Suppressor macrophage treated with lipopolysaccharide for 1 hour (primary cell): ENCODE results near the gene NR5A1.
A peak's percentile ranks its signal among the peaks of the same experiment; 100 is the strongest.

Source experiments
- DNase-seq, 3 donors: peaks; one replicate each; pipeline ENCODE4 v3.0.0-alpha.2; 2020 to 2022

Gene NR5A1

DNA sequence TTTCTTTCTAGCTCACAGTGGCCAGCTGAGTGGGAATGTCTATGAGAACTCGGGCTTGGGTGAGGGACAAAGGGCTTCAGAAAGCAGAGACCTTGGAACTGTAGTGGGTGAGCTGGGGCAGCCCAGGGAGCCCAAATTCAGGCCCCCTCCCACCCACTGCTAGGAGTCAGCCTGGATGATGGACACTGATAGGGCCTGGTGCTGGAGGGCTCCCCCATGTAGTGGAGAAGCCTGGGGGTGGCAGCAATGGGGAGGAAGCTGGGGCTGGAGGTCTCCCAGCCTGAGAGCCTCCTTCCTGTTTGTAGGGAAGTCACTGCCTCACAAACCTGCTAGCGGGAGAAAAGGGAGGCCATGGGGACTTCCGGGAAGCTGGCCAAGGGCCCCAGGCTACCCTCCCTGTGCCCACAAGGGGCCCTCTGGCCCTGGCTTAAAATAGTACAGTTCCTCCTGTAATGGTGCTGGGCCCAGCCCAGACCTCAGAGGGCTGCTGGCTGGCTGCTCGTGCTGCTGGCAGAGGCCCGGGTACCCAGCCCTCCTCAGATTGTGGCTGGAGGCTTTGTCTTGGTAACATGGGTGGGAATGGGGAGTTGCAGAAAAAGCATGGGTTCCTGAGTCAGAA is 6.3 kb upstream of the NR5A1 start:
- peak in 1 of 3 donors; percentile 13 for DNase-seq

- DNase-seq = no peak
These were observed 5.6 kb upstream of the NR5A1 start for GRCh38 chr9:124512806-124513204.

DNA sequence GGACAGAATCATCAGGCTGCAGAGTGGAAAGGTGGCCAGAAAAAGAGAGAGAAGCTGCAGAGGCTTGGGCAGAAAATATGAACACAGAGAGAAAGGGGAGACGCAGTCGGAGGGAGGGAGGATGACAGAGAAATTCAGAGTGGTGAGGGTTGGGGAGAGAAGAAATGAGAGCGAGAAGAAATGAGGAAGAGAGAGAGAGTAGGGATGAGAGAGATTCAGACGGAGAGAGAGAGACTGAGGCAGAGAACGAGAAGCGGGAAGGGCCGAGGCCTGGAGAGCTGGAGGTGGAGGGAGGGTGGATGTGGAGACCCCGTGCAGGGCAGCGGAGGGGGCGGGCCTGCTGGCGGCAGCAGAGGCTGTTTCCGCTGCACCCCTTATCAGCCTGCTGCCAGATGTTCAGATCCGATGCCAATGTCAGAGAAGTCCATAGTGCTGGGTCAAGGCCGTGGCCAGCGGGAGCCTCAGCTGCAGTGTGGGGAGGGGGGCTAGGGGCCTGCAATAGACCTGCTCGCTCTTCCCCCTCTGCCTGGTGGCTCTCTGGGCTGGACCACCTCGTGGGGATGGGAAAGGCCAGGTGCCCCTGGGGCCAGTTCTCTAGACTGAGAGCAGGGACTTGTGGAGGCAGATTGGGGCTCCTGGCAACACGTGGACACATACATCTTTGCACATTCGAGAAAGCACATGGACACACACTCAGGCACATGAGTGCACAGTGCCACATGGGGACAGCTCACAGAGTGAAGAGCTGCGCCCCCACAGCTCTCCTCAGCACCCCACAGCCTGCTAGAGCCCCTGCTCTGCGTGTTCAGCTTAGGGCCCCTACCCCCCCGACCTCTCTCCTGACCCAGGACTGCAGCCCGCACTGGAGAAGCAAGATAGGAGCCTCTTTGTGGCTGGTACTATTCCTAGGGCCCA is 4.9 kb upstream of the NR5A1 start:
- DNase-seq = no peak

DNA sequence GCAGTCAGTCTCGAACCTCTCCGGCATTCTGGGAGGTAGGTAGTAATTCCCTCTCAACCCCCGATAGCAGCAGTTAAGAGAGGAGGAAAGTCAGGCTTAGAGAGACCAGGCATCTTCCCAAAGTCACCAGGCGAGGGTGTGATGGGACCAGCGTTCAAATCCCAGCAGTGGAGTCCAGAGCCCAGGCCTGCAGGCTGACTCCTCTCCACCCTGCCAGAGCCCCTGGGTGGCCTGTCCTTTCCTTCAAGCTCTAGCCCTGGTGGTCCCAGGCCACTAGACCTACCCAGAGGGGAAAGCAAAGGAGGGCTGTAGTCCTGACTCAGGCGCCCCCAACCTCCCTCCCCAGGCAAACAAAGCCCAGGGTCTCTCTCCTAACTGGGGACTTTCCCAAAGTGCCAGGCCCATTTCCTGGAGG is 4.2 kb upstream of the NR5A1 start:
- DNase-seq = no peak

DNA sequence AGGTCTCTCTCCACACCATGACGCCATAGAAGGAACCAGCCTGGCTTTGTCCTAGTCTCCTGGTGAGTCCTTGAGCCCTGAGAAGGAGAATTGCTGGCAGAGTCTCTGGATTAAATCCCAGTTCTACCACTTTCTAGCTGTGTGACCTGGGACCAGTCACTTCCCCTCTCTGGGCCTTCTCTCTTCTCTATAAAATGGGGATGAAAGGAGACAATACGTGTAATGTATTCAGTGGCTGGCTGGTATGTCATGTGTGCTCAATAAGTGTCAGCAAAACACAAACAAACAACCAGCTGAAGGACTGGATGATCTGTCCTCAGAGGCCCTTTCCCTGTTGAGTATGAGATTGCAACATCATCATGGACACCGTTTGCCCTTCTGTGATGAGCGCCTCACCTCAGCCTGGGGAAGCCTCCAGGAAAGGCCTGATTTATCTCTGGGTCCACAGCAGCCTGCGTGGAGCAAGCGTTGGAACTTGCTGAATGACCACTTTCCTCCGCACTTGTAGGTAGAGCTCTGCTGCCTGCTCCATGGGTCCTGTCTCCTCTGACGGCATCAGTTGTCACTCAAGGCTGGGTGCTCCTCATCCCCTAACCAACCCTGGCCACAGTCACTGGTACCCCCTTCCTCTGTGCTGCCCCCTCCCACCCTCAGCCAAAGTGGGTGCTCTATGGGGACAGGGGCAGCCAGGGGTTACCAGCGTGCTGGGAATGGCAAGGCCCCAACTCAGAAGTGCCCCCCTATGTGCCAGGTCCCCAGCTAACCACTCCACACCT is 3.6 kb upstream of the NR5A1 start:
- DNase-seq = no peak

GRCh38 chr9:124507880-124508423 is 753 bp upstream of the NR5A1 start:
- no peak for DNase-seq

- no peak for DNase-seq
These were observed 766 bp downstream of the NR5A1 start for GRCh38 chr9:124506433-124506832.

GRCh38 chr9:124505901-124506346 is 1.3 kb downstream of the NR5A1 start:
- DNase-seq = no peak

DNA sequence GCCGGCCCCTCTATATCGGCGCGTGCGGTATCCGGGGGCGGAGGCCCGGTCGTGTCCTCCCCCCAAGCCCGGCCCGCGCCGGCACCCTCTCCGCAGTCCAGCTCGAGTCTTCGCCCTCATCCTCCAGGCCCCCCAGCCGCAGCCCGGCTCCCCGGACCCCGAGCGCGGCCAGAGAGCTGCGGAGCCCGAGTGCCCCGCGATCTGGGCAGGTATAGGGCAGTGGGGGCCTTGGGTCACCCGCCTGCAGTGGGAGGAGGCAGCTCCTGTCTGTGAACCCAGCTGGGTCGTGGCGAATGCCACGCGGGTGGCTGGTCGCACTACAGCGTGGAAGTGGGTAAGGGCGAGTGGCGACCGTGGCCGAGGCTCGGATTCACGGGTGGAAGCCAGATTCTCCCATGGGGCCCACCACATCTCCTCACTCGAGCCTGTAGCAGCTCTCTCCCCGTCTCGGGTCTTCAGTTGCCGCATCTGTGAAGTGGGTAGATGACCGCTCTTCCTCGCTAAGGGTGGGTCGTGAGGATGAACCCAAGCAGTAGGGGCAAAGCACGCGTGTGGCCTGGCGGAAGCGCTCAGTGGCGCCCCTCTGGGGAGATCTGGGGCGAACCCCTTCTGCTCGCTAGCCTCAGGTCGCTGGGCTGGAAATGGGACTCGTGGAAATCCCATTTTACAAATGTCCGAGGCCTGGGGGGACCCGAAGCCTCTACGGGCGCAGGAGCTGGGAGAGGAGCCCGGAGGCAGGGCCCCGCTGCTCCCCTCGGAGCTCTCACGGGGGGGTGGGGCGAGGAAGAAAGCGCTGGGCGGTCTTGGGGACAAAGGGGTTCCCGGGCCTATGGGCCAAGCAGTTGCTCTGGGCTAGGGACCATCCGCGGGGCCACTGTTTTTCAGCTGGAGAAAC is 1.9 kb downstream of the NR5A1 start:
- DNase-seq = no peak

DNA sequence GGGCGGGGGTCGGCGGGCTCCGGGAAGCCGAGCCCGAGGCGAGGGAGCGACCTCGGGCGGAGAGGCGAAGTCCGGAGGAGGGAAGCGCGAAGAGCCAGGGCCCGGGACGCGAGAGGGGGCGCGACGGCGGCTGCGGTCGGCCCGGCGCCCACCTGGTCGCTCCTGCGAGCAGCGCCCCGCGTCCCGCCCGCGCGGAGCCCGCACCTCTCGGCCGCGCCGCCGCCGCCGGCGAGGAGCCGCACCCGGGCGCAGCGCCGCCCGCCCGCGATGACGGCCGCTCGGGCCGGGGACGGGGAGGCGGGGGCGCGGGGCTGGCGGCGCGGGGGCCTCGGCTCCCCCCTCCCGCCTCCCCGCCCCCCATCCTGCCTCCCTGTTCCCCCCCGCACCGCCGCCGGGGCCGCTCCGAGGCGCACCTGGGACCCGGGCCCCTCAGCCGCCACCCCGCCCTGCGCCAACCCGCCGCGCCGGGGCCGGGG is 2.6 kb downstream of the NR5A1 start:
- DNase-seq = peak in 1 of 3 donors; percentile 29

DNA sequence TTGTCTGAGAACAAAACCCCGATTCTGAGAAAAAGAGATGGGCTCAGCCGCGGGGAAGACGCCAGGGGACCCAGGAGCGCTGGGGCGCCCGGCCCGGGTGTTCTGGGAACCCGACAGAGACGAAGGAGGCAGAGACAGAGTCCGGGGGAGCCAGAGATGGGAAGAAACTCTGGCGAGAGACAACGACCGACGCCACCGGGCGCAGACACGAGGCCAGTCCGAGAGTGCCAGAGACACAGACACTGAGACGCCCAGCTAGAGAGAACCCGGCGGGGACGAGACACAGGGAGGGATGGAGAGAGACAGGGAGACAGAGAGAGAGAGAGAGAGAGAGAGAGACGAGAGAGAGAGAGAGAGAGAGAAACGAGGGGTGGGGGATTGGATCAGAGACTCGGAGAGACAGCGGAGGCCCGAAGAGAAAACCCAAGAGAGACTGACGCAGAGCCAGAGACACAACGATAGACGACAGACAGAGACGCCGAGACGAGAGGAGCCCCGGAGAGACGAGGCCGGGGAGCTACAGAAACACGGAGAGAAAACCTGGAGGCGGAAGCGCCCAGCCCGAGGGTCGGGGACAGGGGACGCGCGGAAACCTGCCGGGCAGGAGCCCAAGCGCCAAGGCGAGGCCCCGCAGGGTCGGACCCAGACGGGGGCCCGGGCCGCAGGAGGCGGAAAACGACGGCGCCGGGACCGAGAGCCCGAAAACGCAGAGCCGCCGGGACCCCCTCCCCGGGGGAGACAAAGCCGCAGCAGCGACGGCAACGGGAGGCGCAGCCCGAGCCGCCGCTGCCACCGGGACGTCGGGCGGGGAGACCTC is 3.3 kb downstream of the NR5A1 start:
- DNase-seq = peak in 1 of 3 donors; percentile 27

DNA sequence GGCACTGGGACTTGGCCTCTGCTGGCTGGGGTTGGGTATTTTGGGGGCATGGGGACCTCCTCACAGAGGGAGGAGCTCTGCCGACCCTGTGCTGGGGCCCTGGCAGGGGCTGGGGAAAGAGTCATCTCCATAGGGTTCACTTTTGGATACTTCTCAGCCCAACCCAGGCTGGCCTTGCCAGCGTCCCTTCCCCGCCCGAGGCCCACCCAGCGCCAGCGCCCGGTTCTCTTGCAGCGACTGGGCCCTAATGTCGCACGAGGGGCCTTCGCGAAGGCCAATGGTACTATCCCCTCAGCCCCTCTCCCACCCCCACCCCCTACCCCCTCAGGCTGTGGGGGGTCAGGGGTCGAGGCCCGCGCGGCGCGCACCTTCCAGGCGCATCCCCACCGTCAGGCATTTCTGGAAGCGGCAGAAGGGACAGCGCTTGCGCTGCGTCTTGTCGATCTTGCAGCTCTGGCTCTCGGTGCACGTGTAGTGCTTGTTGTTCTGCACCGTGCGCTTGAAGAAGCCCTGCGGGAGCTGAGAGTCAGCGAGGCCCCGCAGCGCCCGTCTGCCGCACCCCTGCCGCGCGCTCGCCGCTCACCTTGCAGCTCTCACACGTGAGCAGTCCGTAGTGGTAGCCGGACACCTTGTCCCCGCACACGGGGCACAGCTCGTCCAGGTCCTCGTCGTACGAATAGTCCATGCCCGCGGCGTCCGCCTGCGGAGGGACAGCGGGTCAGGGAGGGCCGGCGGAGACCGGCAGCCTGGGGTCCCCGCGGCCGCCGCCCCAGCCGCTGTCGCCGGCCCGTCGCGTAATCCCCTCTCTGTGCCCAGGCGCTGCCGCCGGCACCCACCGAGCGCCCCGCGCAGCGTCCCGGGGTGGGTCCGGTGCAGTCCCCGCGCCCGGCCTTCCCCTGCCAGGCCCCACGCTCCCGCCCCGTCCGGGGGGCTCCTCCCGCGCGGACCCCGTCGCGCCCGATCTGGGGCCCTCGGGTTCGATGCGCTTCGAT is 4.2 kb downstream of the NR5A1 start:
- no peak for DNase-seq

GRCh38 chr9:124501771-124502320 is 5.4 kb downstream of the NR5A1 start:
- DNase-seq = no peak

DNA sequence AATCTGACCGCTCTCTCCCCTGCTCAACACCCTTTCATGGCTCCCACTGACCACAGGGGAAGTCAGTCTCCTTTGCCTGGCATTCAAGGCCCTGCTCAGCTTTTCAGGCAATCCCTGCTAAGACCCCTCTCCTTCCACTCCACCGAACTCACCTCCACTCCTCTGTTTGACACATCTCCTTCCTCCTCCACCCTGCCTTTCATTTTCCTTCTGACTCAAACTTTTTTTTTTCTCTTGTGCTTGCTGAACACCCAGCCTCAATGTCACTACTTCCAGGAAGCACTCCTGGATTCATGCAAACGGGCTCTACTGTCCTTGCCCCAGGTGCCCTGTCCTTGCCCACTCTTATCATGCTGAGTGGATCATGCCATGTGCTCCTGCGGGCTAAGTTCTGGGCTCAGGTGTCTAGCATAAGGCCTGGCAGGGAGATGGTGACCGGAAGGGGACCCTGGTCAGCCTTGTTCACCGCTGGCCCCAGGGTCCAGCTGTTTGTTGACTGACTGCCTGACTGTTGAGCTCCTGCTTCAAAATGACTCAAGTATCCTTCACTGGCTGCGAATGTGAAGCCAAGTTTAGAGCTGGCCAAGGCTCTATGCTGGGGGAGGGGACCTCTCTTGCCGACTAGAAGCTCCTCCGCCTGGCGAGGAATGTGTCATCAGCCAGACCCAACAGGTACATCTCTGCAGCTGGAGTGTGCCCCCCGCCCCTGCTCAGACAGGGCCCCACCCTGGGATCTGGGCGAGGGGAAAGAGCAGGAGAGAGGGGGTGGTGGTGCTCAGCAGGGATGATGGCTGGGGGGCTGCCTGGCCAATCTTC is 6.2 kb downstream of the NR5A1 start:
- DNase-seq = no peak

GRCh38 chr9:124500028-124500795 is 7.0 kb downstream of the NR5A1 start:
- DNase-seq = no peak

- DNase-seq = peak; percentile 52 to 71 (median 53)
These were observed 8.0 kb downstream of the NR5A1 start for GRCh38 chr9:124499216-124499615.

DNA sequence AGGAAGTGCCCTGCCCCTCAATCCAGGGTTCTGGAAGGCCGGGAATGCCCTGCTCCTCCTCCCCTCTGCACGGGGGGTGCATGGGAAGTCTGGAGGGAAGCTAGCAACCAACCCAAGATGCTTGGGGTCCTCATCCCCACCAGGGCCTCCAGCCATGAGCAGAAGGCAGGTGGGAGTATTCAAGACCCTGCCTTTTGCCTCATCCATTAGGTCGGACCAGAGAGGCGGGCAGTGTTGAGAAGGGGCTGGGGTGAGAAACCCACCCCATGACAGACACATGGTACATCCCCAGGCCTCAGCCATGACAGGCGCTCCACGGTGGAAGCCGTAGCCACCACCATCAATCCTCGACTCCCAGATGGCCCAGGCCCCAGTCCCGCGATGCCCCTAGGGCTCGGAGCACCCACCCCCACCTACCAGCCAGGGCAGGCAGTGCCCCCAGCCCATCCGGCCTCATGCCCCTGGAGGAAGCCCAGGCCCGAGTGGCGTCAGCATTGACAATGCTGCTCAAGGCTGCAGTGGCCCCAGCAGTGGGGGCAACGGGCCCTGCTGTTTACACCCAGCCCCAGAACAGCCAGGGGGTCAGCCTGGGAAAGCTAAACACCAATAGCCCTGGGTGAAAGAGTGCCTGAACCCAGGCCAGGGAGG is 8.6 kb downstream of the NR5A1 start:
- DNase-seq = no peak
